PC-3 (cell line): Measurements from ENCODE around the gene ABAT.

Experiments used
- CTCF ChIP-seq: fragments of 300-600 bp; sonication (generic); conservative IDR thresholded peaks from 2 replicates; pipeline ENCODE4 v1.5.1; 2017; ENCODE audit warnings: antibody characterized with exemption, low read depth, mild to moderate bottlenecking, low read length
- EZH2 ChIP-seq: fragments of 300-600 bp; sonication (generic); IDR thresholded peaks from one replicate; pipeline ENCODE4 v1.6.1; 2017; ENCODE audit warnings: antibody characterized with exemption, mild to moderate bottlenecking, low read length; ENCODE audit not compliant: unreplicated experiment

GRCh38 chr16:8632675-8633182, 41.7 kb upstream of the ABAT start:
- TF ChIP-seq CTCF (no peak), EZH2 (no peak)
